OCI-LY1 (cell line): Measurements from ENCODE around the gene CHRNA9.

Experiments
- H2AFZ ChIP-seq: fragments of 200-600 bp; sonication (generic), shearing (Covaris generic); 2 replicates; pipeline ENCODE4 v1.6.0; 2014; ENCODE audit warnings: antibody characterized with exemption, mild to moderate bottlenecking, low read length
- H3F3A ChIP-seq: fragments of 200-600 bp; sonication (generic), shearing (Covaris generic); 2 replicates; pipeline ENCODE4 v1.6.0; 2014; ENCODE audit warnings: mild to moderate bottlenecking, antibody characterized with exemption, low read length, moderate library complexity; ENCODE audit not compliant: insufficient read depth
- H3K27ac ChIP-seq: fragments of 200-600 bp; sonication (generic); 2 replicates; pipeline ENCODE4 v1.5.1; 2014; ENCODE audit warnings: low read length, mixed run types, mild to moderate bottlenecking, low read depth; ENCODE audit not compliant: poor library complexity, severe bottlenecking
- H3K27me3 ChIP-seq: fragments of 200-600 bp; sonication (generic); 2 replicates; pipeline ENCODE4 v1.6.0; 2014; ENCODE audit warnings: antibody characterized with exemption, mild to moderate bottlenecking, low read length, moderate library complexity; ENCODE audit not compliant: insufficient read depth
- H3K36me3 ChIP-seq: fragments of 200-600 bp; sonication (generic); 2 replicates; pipeline ENCODE4 v1.6.1; 2014; ENCODE audit warnings: mild to moderate bottlenecking, antibody characterized with exemption, low read length, moderate library complexity, mixed read lengths; ENCODE audit not compliant: insufficient read depth
- H3K4me1 ChIP-seq: fragments of 200-600 bp; sonication (generic); 2 replicates; pipeline ENCODE4 v1.5.1; 2014; ENCODE audit warnings: mild to moderate bottlenecking, low read length, moderate library complexity; ENCODE audit not compliant: insufficient read depth, severe bottlenecking
- H3K4me2 ChIP-seq: fragments of 200-600 bp; sonication (generic), shearing (Covaris generic); 2 replicates; pipeline ENCODE4 v1.6.1; 2014; ENCODE audit warnings: low read length
- H3K4me3 ChIP-seq: fragments of 200-600 bp; sonication (generic); 2 replicates; pipeline ENCODE4 v1.5.1; 2014; ENCODE audit warnings: low read length, low read depth, mild to moderate bottlenecking, mixed read lengths; ENCODE audit not compliant: poor library complexity, severe bottlenecking
- H3K79me2 ChIP-seq: fragments of 200-600 bp; shearing (Covaris generic); 2 replicates; pipeline ENCODE4 v1.6.1; 2016; ENCODE audit warnings: mixed run types, low read length, mixed read lengths; ENCODE audit not compliant: insufficient read depth
- H3K9ac ChIP-seq: fragments of 200-600 bp; sonication (generic), shearing (Covaris generic); 2 replicates; pipeline ENCODE4 v1.6.1; 2014; ENCODE audit warnings: mild to moderate bottlenecking, low read length, mixed read lengths
- H3K9me2 ChIP-seq: fragments of 200-600 bp; sonication (generic), shearing (Covaris generic); 2 replicates; pipeline ENCODE4 v1.6.1; 2014; ENCODE audit warnings: low read depth, mild to moderate bottlenecking, low read length, mixed read lengths
- H3K9me3 ChIP-seq: fragments of 200-600 bp; shearing (Covaris generic); 2 replicates; pipeline ENCODE4 v1.6.1; 2014; ENCODE audit warnings: low read length, mixed read lengths
- H4K20me1 ChIP-seq: fragments of 200-600 bp; sonication (generic), shearing (Covaris generic); 2 replicates; pipeline ENCODE4 v1.6.0; 2016; ENCODE audit warnings: mild to moderate bottlenecking, low read length; ENCODE audit not compliant: insufficient read depth
- EZH2 ChIP-seq: fragments of 200-600 bp; sonication (generic), shearing (Covaris generic); IDR thresholded peaks from 2 replicates; pipeline ENCODE4 v1.8.0; 2017; ENCODE audit warnings: borderline replicate concordance, mixed run types, mild to moderate bottlenecking, antibody characterized with exemption, low read length, moderate library complexity, mixed read lengths
- TF ChIP-seq, protein P1 (sequence below): fragments of 200-600 bp; sonication (generic), shearing (Covaris generic); IDR thresholded peaks from 2 replicates; pipeline ENCODE4 v1.5.1; 2017; ENCODE audit warnings: mild to moderate bottlenecking, antibody characterized with exemption, low read length, moderate library complexity, mixed read lengths

CHRNA9 gene

DNA sequence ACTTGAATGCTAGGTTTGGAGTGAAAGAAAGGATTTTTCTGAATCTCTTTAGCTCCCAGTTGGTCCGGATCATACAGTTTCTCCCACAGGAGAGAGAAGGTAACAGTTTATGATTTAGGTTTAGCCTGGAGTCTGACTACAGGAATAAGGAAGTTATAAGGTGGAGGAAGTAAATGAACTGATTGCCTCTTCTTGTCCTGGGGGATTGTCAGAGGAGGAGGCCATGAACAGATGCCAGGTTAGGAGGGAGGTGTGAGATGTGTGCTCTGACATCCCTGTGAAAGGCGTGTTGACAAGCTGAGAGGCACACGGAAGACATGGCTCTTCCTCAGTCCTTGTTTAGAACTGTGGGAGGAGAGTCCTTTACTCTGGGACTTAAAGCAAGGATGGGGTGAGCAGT lies 64.4 kb downstream of the CHRNA9 start:
- Histone ChIP-seq H3K4me2 (no peak overlapping the region), H3K36me3 (no peaks in the 10 kb centered on the region), H3F3A (no peaks in the 10 kb centered on the region), H3K9me3 (no peaks in the 10 kb centered on the region), H3K27ac (no peak overlapping the region), H3K9ac (no peak overlapping the region), H4K20me1 (no peaks in the 10 kb centered on the region), H3K9me2 (no peaks in the 10 kb centered on the region), H3K79me2 (no peaks in the 10 kb centered on the region), H3K4me1 (no peaks in the 10 kb centered on the region), H2AFZ (no peak overlapping the region), H3K4me3 (no peak overlapping the region), H3K27me3 (peaks cover 3% of the 10 kb centered on the region; the same call in 1 of the 2 replicates)
- TF ChIP-seq, protein P1, sequence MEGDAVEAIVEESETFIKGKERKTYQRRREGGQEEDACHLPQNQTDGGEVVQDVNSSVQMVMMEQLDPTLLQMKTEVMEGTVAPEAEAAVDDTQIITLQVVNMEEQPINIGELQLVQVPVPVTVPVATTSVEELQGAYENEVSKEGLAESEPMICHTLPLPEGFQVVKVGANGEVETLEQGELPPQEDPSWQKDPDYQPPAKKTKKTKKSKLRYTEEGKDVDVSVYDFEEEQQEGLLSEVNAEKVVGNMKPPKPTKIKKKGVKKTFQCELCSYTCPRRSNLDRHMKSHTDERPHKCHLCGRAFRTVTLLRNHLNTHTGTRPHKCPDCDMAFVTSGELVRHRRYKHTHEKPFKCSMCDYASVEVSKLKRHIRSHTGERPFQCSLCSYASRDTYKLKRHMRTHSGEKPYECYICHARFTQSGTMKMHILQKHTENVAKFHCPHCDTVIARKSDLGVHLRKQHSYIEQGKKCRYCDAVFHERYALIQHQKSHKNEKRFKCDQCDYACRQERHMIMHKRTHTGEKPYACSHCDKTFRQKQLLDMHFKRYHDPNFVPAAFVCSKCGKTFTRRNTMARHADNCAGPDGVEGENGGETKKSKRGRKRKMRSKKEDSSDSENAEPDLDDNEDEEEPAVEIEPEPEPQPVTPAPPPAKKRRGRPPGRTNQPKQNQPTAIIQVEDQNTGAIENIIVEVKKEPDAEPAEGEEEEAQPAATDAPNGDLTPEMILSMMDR: no peak
- TF ChIP-seq EZH2: no peak

- TF ChIP-seq, protein P1: no peak
- no peak for TF ChIP-seq EZH2
- Histone ChIP-seq H3K9me2 (no peaks in the 10 kb centered on the region), H3K4me1 (no peaks in the 10 kb centered on the region), H4K20me1 (no peaks in the 10 kb centered on the region), H2AFZ (no peak overlapping the region), H3K79me2 (no peaks in the 10 kb centered on the region), H3K36me3 (no peaks in the 10 kb centered on the region), H3K9ac (no peak overlapping the region), H3K4me3 (no peak overlapping the region), H3K9me3 (no peaks in the 10 kb centered on the region), H3F3A (no peaks in the 10 kb centered on the region), H3K27ac (no peak overlapping the region), H3K27me3 (peaks cover 5% of the 10 kb centered on the region; the same call in 1 of the 2 replicates), H3K4me2 (no peak overlapping the region)
These were observed 66.0 kb downstream of the CHRNA9 start for GRCh38 chr4:40401096-40401495.

DNA sequence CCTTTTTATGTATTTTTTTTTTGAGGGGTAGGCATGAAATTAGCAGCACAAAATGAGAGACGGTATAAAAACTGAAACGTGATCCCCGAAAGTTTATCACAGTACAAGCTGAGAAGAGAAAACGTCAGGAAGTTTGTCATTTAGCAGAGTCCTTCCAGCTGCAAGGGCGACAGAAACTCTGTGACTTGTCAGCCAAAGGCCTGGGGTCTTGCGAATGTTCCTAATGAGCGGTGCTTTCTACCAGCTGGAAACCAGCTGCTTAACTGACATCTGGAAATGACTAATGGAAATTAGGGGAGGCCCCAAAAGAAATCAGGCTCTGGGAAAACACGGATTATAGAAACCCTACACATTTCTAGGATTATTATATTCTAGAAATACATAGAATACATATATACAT lies 66.5 kb downstream of the CHRNA9 start:
- Histone ChIP-seq H3K79me2 (no peaks in the 10 kb centered on the region), H3K27ac (no peak overlapping the region), H3K4me3 (no peak overlapping the region), H3K9me2 (no peaks in the 10 kb centered on the region), H3K9me3 (no peaks in the 10 kb centered on the region), H2AFZ (no peak overlapping the region), H4K20me1 (no peaks in the 10 kb centered on the region), H3K4me1 (no peaks in the 10 kb centered on the region), H3K9ac (no peak overlapping the region), H3K36me3 (no peaks in the 10 kb centered on the region), H3F3A (no peaks in the 10 kb centered on the region), H3K27me3 (peaks cover 5% of the 10 kb centered on the region; the same call in 1 of the 2 replicates), H3K4me2 (no peak overlapping the region)
- TF ChIP-seq, protein P1: no peak
- no peak for TF ChIP-seq EZH2
